DOHH2 (cell line): ENCODE measurements around the gene CFAP46.

Source experiments
- EZH2phosphoT487 ChIP-seq: fragments of 200-600 bp; sonication (generic); IDR thresholded peaks from 2 replicates; pipeline ENCODE4 v1.6.1; 2017; ENCODE audit warnings: borderline replicate concordance, mild to moderate bottlenecking, antibody characterized with exemption, low read length, moderate library complexity, mixed read lengths
- TF ChIP-seq, protein P1 (sequence below): fragments of 200-600 bp; sonication (generic); IDR thresholded peaks from one replicate; pipeline ENCODE4 v1.5.1; 2014; ENCODE audit warnings: antibody characterized with exemption, mild to moderate bottlenecking, low read depth, low read length; ENCODE audit not compliant: poor library complexity, severe bottlenecking

DNA sequence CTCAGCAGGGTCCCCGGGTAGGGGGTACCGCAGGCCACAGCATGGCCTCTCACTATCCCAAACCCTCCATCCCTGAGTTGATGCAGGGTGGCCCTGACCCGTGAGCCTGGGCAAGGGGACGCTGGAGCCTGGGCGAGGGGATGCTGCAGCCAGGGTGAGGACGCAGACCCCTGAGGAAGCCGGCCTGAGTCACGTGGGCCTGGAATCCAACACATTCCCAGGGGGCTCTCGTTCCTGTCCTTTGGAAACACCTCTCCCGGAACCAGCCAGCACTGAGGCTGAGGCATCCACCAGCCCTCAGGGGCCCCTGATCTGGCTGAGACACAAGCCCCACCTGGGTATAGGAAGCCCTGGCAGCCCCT is 95.0 kb downstream of the CFAP46 start:
- TF ChIP-seq, protein P1, sequence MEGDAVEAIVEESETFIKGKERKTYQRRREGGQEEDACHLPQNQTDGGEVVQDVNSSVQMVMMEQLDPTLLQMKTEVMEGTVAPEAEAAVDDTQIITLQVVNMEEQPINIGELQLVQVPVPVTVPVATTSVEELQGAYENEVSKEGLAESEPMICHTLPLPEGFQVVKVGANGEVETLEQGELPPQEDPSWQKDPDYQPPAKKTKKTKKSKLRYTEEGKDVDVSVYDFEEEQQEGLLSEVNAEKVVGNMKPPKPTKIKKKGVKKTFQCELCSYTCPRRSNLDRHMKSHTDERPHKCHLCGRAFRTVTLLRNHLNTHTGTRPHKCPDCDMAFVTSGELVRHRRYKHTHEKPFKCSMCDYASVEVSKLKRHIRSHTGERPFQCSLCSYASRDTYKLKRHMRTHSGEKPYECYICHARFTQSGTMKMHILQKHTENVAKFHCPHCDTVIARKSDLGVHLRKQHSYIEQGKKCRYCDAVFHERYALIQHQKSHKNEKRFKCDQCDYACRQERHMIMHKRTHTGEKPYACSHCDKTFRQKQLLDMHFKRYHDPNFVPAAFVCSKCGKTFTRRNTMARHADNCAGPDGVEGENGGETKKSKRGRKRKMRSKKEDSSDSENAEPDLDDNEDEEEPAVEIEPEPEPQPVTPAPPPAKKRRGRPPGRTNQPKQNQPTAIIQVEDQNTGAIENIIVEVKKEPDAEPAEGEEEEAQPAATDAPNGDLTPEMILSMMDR, result no peak
- TF ChIP-seq EZH2phosphoT487, result no peak
